Ascending aorta (tissue), 2 donors: Measurements from ENCODE around the gene REEP6. TPM values are rescaled to one million over a fixed set of nuclear protein-coding genes. Genes with fewer than 3 reads are reported as not detected.
A peak's percentile ranks its signal among the peaks of the same experiment; 100 is the strongest.

Experiments used
- DNase-seq, 2 donors: peaks; one replicate each; pipeline ENCODE4 v3.0.0-alpha.2; 2019; ENCODE audit warnings: low spot score in 2 of 2
- H3K27ac ChIP-seq, 2 donors: fragments of 200-600 bp; sonication (generic); one replicate each; pipeline ENCODE4 v1.5.1; 2016 to 2017; ENCODE audit warnings: mild to moderate bottlenecking in 1 of 2
- H3K27me3 ChIP-seq: fragments of 200-600 bp; sonication (generic); one replicate; pipeline ENCODE4 v1.5.1; 2017
- H3K36me3 ChIP-seq, 2 donors: fragments of 200-600 bp; sonication (generic); one replicate each; pipeline ENCODE4 v1.5.1; 2016
- H3K4me1 ChIP-seq, 2 donors: fragments of 200-600 bp; sonication (generic); one replicate each; pipeline ENCODE4 v1.5.1; 2016 to 2017; ENCODE audit warnings: mild to moderate bottlenecking in 1 of 2
- H3K4me3 ChIP-seq, 2 donors: fragments of 200-600 bp; sonication (generic); one replicate each; pipeline ENCODE4 v1.5.1; 2016 to 2017; ENCODE audit warnings: mild to moderate bottlenecking in 1 of 2
- H3K9me3 ChIP-seq, 2 donors: fragments of 200-600 bp; sonication (generic); one replicate each; pipeline ENCODE4 v1.5.1; 2016
- intact Hi-C: fragments of 100-400 bp; cut with DNase I; formaldehyde crosslinking; loops from one replicate; pipeline ENCODE4 v1.15.1; 2023
- total RNA-seq: library from RNA; depleted of rRNA; stranded (reverse); fragments of >200 nt; gene quantifications from one replicate; pipeline ENCODE4 v1.1.0, GENCODE V29; 2016
- TF ChIP-seq, protein P1 (sequence below), 3 experiments: fragments of 200-600 bp in 2 of 3; fragments of 450-650 bp in 1 of 3; sonication (generic) in 2 of 3; IDR thresholded peaks; one replicate each; pipeline ENCODE4 v1.5.1; 2016 to 2019; ENCODE audit warnings: antibody characterized with exemption in 3 of 3, mild to moderate bottlenecking in 1 of 3, moderate library complexity in 1 of 3

Gene REEP6
- total RNA-seq, 1 donor from 2014 or later, result 3.2 TPM

DNA sequence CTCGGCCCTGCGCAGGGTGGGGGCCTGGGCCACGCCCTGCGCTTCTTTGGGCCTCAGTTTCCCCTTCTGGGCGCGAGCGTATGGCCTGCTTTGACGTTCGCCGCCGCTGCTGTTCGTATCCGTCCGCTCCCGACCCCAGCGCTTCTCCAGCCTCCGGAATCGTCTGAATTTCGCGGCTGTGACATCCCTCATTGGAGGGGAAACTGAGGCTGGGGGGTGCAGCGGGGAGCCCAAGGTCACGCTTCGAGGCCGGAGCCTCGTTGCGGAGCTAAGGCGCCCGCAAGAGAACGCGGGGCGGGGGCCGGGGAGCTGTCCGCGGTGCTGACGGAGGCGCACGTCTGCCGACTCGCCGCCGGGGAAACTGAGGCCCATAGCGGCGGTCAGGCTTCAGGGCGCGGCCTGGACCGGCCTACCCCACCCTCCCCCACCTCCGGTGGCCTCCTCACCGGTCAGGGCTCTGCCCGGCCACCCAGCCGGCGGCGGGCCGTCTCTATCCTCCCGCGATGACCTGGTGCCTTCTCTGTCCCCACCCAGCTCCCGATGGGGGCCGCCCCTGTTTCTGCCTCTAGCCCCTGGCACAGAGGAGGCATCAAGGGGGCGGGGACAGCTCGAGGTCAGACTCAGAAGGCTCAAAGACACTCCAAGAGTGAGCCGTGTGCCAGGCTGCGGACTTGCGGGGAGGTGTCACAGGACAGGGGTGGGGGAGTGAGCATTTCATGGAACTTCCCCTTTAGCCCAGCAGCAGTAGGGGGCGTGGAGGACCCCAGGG, 44.1 kb upstream of the REEP6 start:
- intact Hi-C loops, result no loop called here
- peaks cover 11 to 14% of the 10 kb centered on the region in 2 donors for H3K4me1 ChIP-seq
- peak overlapping the region; percentile 33 to 39 for H3K4me3 ChIP-seq
- DNase-seq, result no peak
- no peak overlapping the region for H3K27ac ChIP-seq
- H3K36me3 ChIP-seq, result peaks cover 0 to 10% of the 10 kb centered on the region in 2 donors
- H3K9me3 ChIP-seq, result no peaks in the 10 kb centered on the region
- TF ChIP-seq, protein P1, sequence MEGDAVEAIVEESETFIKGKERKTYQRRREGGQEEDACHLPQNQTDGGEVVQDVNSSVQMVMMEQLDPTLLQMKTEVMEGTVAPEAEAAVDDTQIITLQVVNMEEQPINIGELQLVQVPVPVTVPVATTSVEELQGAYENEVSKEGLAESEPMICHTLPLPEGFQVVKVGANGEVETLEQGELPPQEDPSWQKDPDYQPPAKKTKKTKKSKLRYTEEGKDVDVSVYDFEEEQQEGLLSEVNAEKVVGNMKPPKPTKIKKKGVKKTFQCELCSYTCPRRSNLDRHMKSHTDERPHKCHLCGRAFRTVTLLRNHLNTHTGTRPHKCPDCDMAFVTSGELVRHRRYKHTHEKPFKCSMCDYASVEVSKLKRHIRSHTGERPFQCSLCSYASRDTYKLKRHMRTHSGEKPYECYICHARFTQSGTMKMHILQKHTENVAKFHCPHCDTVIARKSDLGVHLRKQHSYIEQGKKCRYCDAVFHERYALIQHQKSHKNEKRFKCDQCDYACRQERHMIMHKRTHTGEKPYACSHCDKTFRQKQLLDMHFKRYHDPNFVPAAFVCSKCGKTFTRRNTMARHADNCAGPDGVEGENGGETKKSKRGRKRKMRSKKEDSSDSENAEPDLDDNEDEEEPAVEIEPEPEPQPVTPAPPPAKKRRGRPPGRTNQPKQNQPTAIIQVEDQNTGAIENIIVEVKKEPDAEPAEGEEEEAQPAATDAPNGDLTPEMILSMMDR (IDR thresholded peaks at IDR 0.05), result no peak
- peaks cover 48% of the 10 kb centered on the region for H3K27me3 ChIP-seq

DNA sequence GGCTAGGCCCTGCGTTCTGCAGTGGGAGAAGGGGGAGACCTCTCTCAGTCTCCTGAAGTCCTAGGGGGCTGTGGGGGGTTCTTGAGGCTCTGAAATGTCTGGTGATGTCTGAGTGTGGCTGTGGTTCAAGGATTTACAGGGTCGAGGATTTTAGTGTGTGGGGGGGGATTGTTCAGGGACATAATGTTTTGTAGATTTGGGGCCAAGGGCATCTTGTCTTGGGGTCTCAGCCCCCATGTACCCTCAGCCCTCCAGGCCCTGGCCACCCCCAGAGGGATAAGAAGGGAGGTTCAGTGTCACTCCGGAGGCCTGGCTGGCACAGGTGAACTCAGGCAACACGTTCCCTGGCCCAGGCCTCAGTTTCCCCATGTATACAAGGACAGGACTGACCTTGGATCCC, 43.5 kb upstream of the REEP6 start:
- intact Hi-C loops, result no loop called here
- H3K27ac ChIP-seq, result no peak overlapping the region
- H3K4me3 ChIP-seq, result no peak overlapping the region
- H3K4me1 ChIP-seq, result peaks cover 11 to 14% of the 10 kb centered on the region in 2 donors
- TF ChIP-seq, protein P1 (IDR thresholded peaks at IDR 0.05), result no peak
- H3K36me3 ChIP-seq, result peaks cover 0 to 4% of the 10 kb centered on the region in 2 donors
- no peaks in the 10 kb centered on the region for H3K9me3 ChIP-seq
- H3K27me3 ChIP-seq, result peaks cover 48% of the 10 kb centered on the region
- DNase-seq, result no peak

DNA sequence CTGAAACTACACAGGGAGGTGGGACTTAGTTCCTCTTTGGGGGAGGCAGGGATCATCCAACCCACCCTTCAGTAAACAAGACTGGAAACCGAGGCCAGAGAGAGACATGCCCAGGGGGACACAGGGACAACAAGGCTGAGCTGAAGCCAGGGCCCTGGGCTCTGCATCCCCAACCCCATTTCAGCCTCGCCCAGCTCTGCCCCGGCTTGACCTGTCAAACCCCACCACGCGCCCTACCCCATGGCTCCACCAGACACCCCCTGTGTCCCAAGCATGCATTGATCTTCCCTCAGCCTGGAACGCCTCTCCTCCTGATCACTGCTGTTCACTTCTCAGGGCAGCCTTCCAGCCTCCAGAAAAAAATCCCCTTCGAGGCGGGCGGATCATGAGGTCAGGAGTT, 43.0 kb upstream of the REEP6 start:
- Histone ChIP-seq H3K9me3 (no peaks in the 10 kb centered on the region), H3K27ac (no peak overlapping the region), H3K36me3 (no peaks in the 10 kb centered on the region), H3K4me3 (no peak overlapping the region), H3K27me3 (peaks cover 48% of the 10 kb centered on the region), H3K4me1 (peaks cover 15 to 18% of the 10 kb centered on the region in 2 donors)
- TF ChIP-seq, protein P1 (IDR thresholded peaks at IDR 0.05), result no peak
- no peak for DNase-seq
- intact Hi-C loops, result no loop called here

DNA sequence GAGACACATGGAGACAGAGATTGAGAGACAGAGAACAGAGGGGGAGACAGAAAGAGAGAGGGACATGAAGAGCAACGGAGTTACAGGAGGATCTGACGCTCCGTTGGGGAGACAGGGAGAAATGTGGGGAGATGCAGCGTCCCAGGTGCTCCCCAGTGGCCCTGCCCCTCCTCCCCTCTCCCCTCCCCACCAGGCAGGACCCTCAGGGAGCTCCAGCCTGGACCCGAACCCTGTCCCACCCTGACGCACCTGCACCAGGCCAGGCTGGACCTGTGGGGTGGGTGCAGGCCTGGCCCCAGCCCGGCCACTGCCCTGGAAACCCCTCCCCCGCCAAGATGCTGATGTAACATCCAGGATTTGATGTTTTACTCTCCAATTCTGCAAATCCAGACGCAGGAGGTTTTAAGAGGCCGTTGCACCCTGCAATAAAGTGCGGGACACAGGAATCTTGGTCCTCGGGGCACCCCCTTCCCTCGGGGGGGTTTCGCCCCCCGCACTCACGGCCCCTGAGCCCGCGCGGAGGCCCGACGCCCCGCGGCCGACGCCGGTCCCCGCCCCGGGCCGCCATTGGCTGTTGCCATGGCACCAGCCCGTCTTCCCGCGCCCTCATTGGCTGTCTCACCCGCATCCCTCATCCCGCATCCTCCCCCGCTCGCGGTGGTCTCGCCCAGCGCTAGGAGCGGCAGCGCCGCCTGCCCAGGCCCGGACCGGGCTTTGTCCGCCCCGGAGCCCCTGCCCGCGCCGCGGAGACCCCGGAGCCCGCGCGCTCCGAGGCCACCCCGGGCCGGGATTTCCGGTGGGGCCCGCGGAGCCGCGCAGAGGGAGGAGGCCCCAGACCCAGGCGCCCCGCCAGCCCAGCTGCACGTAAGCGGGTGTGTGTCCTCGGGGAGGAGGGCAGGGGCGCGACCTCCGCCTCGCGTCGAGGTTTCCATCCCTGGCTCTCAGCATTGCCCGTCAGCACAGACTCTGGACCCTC, 41.2 kb upstream of the REEP6 start, which contains the start of gene APC2:
TSS of gene APC2 (plus strand) at position 655 of the 976 bp plus-strand sequence. CDS start 2,881 bp downstream, outside the sequence.
- H3K9me3 ChIP-seq, result no peaks in the 10 kb centered on the region
- H3K27ac ChIP-seq, result no peak within 1 kb of the TSS
- no peak for DNase-seq
- H3K36me3 ChIP-seq, result no peaks in the 10 kb centered on the region
- intact Hi-C loops, result no loop called here
- H3K4me3 ChIP-seq, result no peak within 1 kb of the TSS
- H3K4me1 ChIP-seq, result peaks cover 22 to 28% of the 10 kb centered on the region in 2 donors
- TF ChIP-seq, protein P1 (IDR thresholded peaks at IDR 0.05), result no peak
- peaks cover 48% of the 10 kb centered on the region for H3K27me3 ChIP-seq

DNA sequence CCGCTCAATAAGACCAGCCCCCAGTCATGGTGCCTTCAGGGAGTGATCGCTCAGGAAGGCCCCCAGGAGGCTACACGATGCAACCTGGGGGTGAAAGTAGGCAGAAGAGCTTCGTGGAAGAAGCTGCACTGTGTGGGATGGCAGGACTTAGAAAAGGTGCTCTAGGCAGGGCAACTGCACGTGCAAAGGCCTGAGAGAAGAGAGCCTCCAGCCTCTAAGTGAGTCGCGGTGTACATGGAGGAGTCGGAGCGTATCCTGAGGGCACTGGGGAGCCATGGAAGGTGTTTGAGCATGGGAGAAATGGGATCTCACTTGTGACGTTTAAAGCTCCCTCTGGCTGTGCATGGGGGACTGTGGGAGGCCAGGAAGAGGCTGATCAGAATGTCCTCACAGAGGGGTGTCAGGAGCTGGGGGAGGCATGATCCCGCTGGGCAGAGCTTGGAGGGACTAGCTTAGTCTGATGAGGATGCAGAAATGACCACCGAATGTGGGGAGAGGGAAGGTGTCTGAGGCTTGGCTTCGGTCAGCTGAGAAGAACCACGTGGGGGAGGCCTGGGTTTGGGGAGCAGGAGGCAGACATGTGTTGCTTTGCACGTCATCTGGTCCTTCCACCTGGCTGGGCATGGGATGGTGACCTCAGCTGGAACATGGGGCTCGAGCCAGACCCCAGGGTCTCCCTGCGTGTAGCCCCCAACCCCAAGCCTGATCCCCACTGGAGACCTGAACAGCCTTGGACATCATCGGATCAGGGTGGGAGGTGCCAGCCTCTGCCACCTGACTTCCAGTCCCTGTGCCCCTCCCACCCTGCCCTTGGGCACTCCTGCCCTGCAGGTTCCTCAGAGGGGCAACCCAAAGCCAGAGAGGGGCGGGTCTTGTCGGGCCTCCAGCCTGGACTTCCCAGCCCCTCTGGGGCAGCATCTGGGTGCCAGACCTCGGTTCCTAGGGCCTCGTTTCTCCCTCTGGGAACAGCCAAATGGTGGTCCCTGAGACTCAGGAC, 39.9 kb upstream of the REEP6 start:
- Histone ChIP-seq H3K36me3 (no peaks in the 10 kb centered on the region), H3K27ac (no peak overlapping the region), H3K4me1 (peaks cover 17 to 18% of the 10 kb centered on the region in 2 donors), H3K9me3 (no peaks in the 10 kb centered on the region), H3K4me3 (no peak overlapping the region), H3K27me3 (peaks cover 50% of the 10 kb centered on the region)
- TF ChIP-seq, protein P1 (IDR thresholded peaks at IDR 0.05), result no peak
- DNase-seq, result no peak
- intact Hi-C loops, result no loop called here
